AG04450 (cell line): Measurements from ENCODE around the gene GFOD1. TPM values are rescaled to one million over a fixed set of nuclear protein-coding genes. Genes with fewer than 3 reads are reported as not detected.

ENCODE experiments used
- CTCF ChIA-PET: fragments of 300-600, 350-600 bp; formaldehyde crosslinking; extraction: SDS; loops from one replicate; lab custom pipeline; 2022; ENCODE audit warnings: antibody characterized with exemption, inconsistent platforms; lab: Charles Lee
- POLR2A ChIA-PET: fragments of 350-600 bp; formaldehyde crosslinking; extraction: SDS; loops from one replicate; lab custom pipeline; 2021; ENCODE audit warnings: antibody characterized with exemption, inconsistent platforms; lab: Yijun Ruan, JAX
- DNase-seq: peaks from one replicate; pipeline ENCODE4 v3.0.0-alpha.2; 2011; ENCODE audit warnings: low read depth, low spot score
- H3K27ac ChIP-seq: one replicate; pipeline ENCODE4 v1.5.1; 2012; ENCODE audit warnings: low read depth, low read length, control low read depth
- H3K27me3 ChIP-seq: one replicate; pipeline ENCODE4 v1.6.0; 2012; ENCODE audit warnings: low read length; ENCODE audit not compliant: control insufficient read depth, insufficient read depth
- H3K4me3 ChIP-seq: 2 replicates; pipeline ENCODE4 v1.5.1; 2011; ENCODE audit warnings: mild to moderate bottlenecking, low read depth, low read length, control low read depth
- H3K9me3 ChIP-seq: 2 replicates; pipeline ENCODE4 v1.5.1; 2012; ENCODE audit warnings: low read length; ENCODE audit not compliant: control insufficient read depth, insufficient read depth
- CTCF ChIP-seq: IDR thresholded peaks from 2 replicates; pipeline ENCODE4 v1.5.1; 2011; ENCODE audit warnings: low read depth, low read length, control low read depth, inconsistent platforms
- polyA plus RNA-seq: library from polyadenylated mRNA; depleted of rRNA; stranded (reverse); fragments of >200 nt; gene quantifications from 2 replicates; pipeline ENCODE4 v1.2.3, GENCODE V29; 2011

The GFOD1 gene
- polyA plus RNA-seq, 1 experiment = 3.0 TPM

GRCh38 chr6:13406781-13407180 is 80.6 kb downstream of the GFOD1 start:
- Histone ChIP-seq H3K27ac (no peak overlapping the region), H3K9me3 (no peaks in the 10 kb centered on the region), H3K27me3 (no peaks in the 10 kb centered on the region), H3K4me3 (no peak overlapping the region)
- TF ChIP-seq CTCF = no peak
- POLR2A ChIA-PET = interaction anchor here (1.0 kb wide), 1 partner anchor 34 kb away, joined by 4 read pairs; no protein-coding TSS in a partner anchor
- CTCF ChIA-PET = interaction anchor here (1.2 kb wide), 2 partner anchors 75 to 168 kb away, joined by 3 read pairs; no protein-coding TSS in a partner anchor
- DNase-seq = no peak

DNA sequence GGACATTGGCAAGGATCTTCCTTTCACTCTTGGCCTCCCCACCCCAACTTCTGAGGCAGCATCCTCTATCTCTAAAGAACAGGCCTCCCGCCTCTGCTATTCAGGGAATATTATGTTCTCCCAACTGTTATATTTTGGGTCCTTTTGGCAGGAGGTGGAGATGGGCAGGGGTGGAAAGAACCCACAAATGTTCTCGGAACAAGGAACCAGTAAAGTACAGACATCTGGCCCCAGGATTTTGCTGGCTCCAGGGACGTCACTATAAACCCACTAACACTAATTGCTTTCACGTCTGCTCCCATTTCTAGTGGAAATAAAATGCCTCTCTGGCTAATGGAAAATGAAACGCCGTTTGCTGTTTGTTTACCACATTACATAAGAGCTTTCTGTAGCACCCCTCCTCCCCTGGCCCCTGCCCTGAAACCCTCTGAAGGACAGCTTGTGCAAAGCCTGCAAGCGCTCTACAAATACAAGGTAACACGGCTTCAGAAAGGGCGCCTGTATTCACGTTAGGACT is 81.4 kb downstream of the GFOD1 start:
- no peak overlapping the region for H3K4me3 ChIP-seq
- no peak overlapping the region for H3K27ac ChIP-seq
- ChIA-PET POLR2A (no interaction called here), CTCF (interaction anchor here (1.2 kb wide), 2 partner anchors 74 to 169 kb away, joined by 3 read pairs; no protein-coding TSS in a partner anchor)
- no peak for DNase-seq
- no peaks in the 10 kb centered on the region for H3K27me3 ChIP-seq
- H3K9me3 ChIP-seq = no peaks in the 10 kb centered on the region
- TF ChIP-seq CTCF = no peak

- no peaks in the 10 kb centered on the region for H3K27me3 ChIP-seq
- H3K27ac ChIP-seq = no peak overlapping the region
- H3K4me3 ChIP-seq = no peak overlapping the region
- ChIA-PET CTCF (interaction anchor here (0.8 kb wide), 1 partner anchor 14 kb away, joined by 3 read pairs; no protein-coding TSS in a partner anchor), POLR2A (no interaction called here)
- no peak for DNase-seq
- TF ChIP-seq CTCF = no peak
- no peaks in the 10 kb centered on the region for H3K9me3 ChIP-seq
Measured at GRCh38 chr6:13404892-13405254, 82.5 kb downstream of the GFOD1 start.

DNA sequence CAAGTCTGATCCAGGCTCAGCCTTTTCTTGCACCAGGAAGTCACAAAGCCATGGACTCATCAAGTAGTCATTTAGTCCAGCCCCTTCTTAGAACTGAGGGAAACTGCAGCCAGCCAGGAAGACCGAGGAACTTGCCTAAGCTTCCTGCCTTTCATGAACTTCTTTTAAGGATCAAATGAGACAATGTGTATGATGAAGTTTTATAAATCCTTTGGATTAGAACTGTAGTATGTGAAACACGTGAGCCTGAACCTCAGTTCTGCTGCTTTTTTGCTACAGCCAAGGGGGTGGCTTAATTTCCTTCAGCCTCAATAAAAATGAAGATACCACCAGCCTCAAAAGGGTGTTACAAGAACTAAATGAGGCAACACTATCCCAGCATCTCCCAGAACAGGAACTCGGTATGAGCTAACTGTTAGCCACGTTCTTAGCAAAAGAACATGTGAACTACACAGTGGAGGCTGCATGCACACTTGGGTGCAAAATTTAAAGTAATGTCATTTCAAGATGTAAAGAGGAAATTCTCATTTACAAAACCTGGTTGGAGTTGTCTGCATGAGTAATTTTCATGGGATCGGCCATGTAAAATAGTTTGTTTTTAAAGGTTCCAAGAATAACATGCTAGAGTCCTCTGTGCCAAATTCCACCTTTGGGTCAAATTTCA is 83.0 kb downstream of the GFOD1 start:
- DNase-seq = no peak
- ChIA-PET CTCF (no interaction called here), POLR2A (no interaction called here)
- Histone ChIP-seq H3K9me3 (no peaks in the 10 kb centered on the region), H3K4me3 (no peak overlapping the region), H3K27me3 (no peaks in the 10 kb centered on the region), H3K27ac (peak overlapping the region; percentile 40)
- no peak for TF ChIP-seq CTCF

DNA sequence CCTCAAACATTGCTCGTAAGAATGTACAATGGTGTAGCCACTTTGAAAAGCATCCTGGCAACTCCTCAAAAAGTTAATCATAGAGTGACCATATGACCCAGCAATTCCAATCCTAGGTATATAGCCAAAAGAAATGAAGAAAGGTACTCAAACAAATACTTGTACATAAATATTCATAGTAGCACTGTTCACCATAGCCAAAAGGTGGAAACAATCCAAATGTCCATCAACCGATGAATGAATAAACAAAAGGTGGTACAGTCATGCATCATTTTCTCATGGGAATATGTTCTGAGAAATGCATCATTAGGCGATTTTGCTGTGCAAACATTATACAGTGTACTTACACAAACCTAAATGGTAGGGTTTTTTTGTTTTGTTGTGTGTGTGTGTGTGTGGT is 84.7 kb downstream of the GFOD1 start:
- POLR2A ChIA-PET = no interaction called here
- CTCF ChIA-PET = interaction anchor here (0.7 kb wide), 1 partner anchor 19 kb away, joined by 10 read pairs; no protein-coding TSS in a partner anchor
- no peak for TF ChIP-seq CTCF
- H3K9me3 ChIP-seq = no peaks in the 10 kb centered on the region
- no peak for DNase-seq
- no peak overlapping the region for H3K4me3 ChIP-seq
- H3K27ac ChIP-seq = no peak overlapping the region
- H3K27me3 ChIP-seq = no peaks in the 10 kb centered on the region
